T-helper 2 cell treated with Interferon-gamma antibody and Interleukin-4, amounts not matched to agents 100 ng/mL and 5 ng/mL, for 36 hours (primary cell): ENCODE measurements around the gene EZR. TPM values are rescaled to one million over a fixed set of nuclear protein-coding genes. Genes with fewer than 3 reads are reported as not detected.

ENCODE experiments used
- intact Hi-C: fragments of 100-400 bp; cut with micrococcal nuclease; formaldehyde crosslinking; loops from one replicate; pipeline ENCODE4 v1.15.1; 2023
- total RNA-seq: library from RNA; stranded (reverse); gene quantifications from 2 replicates; pipeline ENCODE4 v1.2.3, GENCODE V29; 2022

EZR gene
- total RNA-seq, 1 donor from 2014 or later, result 252 TPM

DNA sequence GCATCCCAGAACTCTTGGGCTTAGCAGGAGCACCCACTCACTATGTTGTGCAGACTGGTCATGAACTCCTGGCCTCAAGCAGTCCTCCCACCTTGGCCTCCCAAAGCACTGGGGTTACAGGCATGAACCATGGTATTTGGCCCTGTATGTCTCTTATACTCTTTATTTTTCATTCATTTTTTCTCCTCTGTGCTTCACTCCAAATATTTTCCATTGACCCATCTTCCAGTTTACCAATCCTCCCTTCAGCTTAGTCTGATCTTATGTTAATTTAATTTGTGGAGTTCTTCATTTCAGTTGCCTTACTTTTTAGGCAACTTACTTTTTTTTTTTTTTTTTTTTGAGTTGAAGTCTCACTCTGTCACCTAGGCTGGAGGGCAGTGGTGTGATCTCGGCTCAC, 79.5 kb downstream of the EZR start:
- intact Hi-C loops, result no loop called here

GRCh38 chr6:158737710-158738615, 81.2 kb downstream of the EZR start:
- intact Hi-C loops, result no loop called here

DNA sequence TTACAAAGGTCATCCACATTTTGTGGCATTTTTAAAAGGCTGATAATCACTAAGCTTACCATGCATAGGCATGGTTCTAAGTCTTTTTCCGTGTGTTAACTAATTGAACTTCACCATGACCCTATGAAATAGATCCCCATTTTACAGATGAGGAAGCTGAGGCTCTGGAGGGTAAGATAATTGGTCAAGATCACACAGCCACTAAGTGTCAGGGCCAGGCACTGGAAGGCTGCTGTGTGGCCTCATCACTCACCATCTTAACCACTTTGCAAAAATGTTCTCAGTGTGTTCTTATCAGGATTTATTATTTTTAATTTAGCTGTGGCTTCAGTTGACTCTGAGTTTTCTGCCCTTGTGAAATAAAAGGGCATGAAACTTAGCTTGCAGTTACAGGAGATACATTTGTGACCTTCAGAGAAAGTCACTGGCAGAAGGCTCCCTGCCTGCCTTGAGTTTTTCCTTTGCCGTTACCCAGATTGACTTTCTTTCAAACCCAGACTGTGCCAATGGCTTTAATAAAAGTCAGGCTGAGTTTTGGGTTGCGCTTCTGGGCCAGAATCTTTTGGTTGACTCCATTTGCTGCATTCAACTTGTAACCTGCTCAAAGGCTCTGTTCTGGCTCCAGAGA, 82.0 kb downstream of the EZR start:
- intact Hi-C loops, result no loop called here

- intact Hi-C loops, result no loop called here
Observed at GRCh38 chr6:158735009-158735408, 84.2 kb downstream of the EZR start.

DNA sequence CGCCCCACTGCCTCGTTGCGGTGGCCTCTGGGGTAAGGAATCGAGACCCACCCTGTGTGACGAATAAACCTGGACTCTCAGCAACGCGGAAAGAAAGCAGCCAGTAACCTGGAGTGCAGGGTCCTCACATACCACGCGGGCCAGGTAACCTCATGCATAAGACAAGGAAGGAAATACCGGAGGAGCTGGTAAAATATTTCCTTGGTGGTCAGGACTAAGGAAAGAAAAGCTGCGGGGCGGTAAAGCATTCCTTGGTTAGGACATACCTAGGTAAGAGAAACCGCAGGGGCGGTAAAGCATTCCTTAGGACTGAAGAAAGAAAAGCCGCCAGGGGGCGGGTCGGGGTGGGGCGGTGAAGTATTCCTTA, 88.6 kb downstream of the EZR start:
- intact Hi-C loops, result no loop called here

GRCh38 chr6:158729906-158730540, 89.1 kb downstream of the EZR start:
- intact Hi-C loops, result no loop called here

GRCh38 chr6:158725704-158726103, 93.5 kb downstream of the EZR start:
- intact Hi-C loops, result no loop called here

GRCh38 chr6:158722176-158722729, 96.9 kb downstream of the EZR start:
- intact Hi-C loops, result no loop called here

DNA sequence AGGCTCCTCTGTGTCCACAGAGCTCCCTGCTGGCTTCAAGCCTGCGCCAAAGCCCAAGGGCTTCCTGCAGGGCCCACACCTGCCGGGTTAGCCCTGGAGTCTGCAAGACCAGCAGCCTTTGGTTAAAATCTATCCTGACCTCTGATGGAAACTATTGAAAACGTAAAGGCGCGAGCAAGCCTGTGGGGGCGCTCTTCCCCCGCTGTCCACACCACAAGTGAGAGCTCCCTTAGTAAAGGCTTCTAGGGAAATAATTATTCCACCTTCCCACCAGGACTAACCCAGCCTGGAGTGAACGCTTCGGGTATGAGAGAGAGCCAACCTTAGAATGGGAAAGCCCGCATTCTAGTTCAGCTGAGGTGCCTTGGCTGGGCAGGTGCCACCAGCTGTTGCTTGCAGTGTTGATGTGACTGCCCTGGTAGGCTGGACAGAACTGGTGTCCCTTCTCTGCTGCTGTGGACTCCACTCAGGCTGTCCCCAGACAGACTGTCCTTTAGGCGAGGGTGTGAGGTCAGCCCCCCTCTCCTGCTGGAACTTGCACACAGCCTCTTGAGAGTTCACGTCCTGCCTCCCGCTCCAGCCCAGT, 100.6 kb downstream of the EZR start:
- intact Hi-C loops, result loop anchor here (5.0 kb wide), 1 partner anchor 44 kb away; no protein-coding TSS in a partner anchor

- intact Hi-C loops, result loop anchor here (5.0 kb wide), 1 partner anchor 45 kb away; no protein-coding TSS in a partner anchor
Observed at GRCh38 chr6:158717341-158718330, 101.5 kb downstream of the EZR start.

Other genes starting within 250 kb of the EZR start
- gene DYNLT1, start 174.6 kb downstream of the EZR start, total RNA-seq, result 77.5 and 84.0 TPM in 2 replicates
- gene SYTL3, start 169.3 kb downstream of the EZR start, total RNA-seq, result 36.9 and 39.4 TPM in 2 replicates
- gene RSPH3, start 180.8 kb upstream of the EZR start, total RNA-seq, result 1.8 and 1.9 TPM in 2 replicates
- 45.6 and 51.2 TPM in 2 replicates for gene TAGAP, start 225.6 kb upstream of the EZR start, total RNA-seq